Psoas muscle (tissue), 8 donors: ENCODE results near the gene B3GALNT1. TPM values are rescaled to one million over a fixed set of nuclear protein-coding genes. Genes with fewer than 3 reads are reported as not detected.
A peak's percentile ranks its signal among the peaks of the same experiment; 100 is the strongest.

ENCODE experiments used
- ATAC-seq, 4 donors: fragments of 200-7000 bp; cut with Tn5 transposase; one replicate each; pipeline ENCODE4 v1.9.1; 2020; ENCODE audit warnings: moderate library complexity in 3 of 4, mild to moderate bottlenecking in 2 of 4
- DNase-seq, 2 donors: peaks; one replicate each; pipeline ENCODE4 v3.0.0-alpha.2; 2020
- H3K27ac ChIP-seq: fragments of 200-600 bp; one replicate; pipeline ENCODE4 v1.8.0; 2022
- H3K27me3 ChIP-seq, 3 donors: fragments of 200-600 bp in 1 of 3; one replicate each; pipeline versions ENCODE4 v1.6.1 to v1.8.0; 2013 to 2022; ENCODE audit warnings: low read length in 2 of 3, mild to moderate bottlenecking in 2 of 3, moderate library complexity in 1 of 3; ENCODE audit not compliant: insufficient read depth in 3 of 3
- H3K36me3 ChIP-seq, 2 donors: fragments of 200-600 bp in 1 of 2; one replicate each; pipeline versions ENCODE4 v1.6.1 to v1.8.0; 2013 to 2022; ENCODE audit warnings: low read depth in 1 of 2, mild to moderate bottlenecking in 1 of 2, moderate library complexity in 1 of 2; ENCODE audit not compliant: insufficient read depth in 1 of 2
- H3K4me1 ChIP-seq: fragments of 200-600 bp; one replicate; pipeline ENCODE4 v1.8.0; 2022
- H3K4me3 ChIP-seq: fragments of 200-600 bp; one replicate; pipeline ENCODE4 v1.8.0; 2022; ENCODE audit warnings: mild to moderate bottlenecking
- H3K9me3 ChIP-seq: fragments of 200-600 bp; one replicate; pipeline ENCODE4 v1.8.0; 2022
- WGBS, 3 donors: extraction: QIAGEN DNeasy Blood & Tissue Kit; methylation state at CpG; one replicate each; pipeline versions ENCODE4 v1.1.6 to v1.1.7; 2013; 5-methylcytosine and 5-hydroxymethylcytosine counted together
- intact Hi-C, 2 donors: fragments of 100-400 bp; cut with DNase I; formaldehyde crosslinking; loops; one replicate each; pipeline versions ENCODE4 v1.11.0 to v1.14.2; 2022
- long read RNA-seq, 2 donors: library from polyadenylated mRNA; unstranded; transcript quantifications; one replicate each; pipeline ENCODE4 v2.0.0, GENCODE V29; 2021
- polyA plus RNA-seq, 3 donors: library from polyadenylated mRNA; stranded (reverse); fragments of 200-250 nt; gene quantifications; one replicate each; pipeline ENCODE4 v1.2.3, GENCODE V29; 2013
- total RNA-seq, 4 donors: library from RNA; stranded (reverse); fragmentation: NEBNext Ultra II Directional in 2 of 4; extraction: Animal tissue kit (Norgen Biotek cat#: 25700) in 2 of 4; gene quantifications; one replicate each; pipeline versions ENCODE4 v1.2.1 to v1.2.4, GENCODE V29; 2021 to 2023
- TF ChIP-seq, protein P1 (sequence below): fragments of 200-600 bp; IDR thresholded peaks from one replicate; pipeline ENCODE4 v1.8.0; 2022; ENCODE audit warnings: antibody characterized with exemption
- donor health status: healthy with polysubstance abuse.
- donor health status: DM: no; HTN: no; CAD: no; lungs with moderate emphysema.
- donor health status: Bipolar disorder and iron deficiency.
- donor health status: healthy.
- donor health status: DM: yes; HTN: yes; CAD: no.
- donor health status: DM: no; HTN: no; CAD: no.
- donor health status: DM: no; HTN: no; CAD: no.
- donor health status: DM: yes; HTN: yes; CAD: no.

The B3GALNT1 gene, protein sequence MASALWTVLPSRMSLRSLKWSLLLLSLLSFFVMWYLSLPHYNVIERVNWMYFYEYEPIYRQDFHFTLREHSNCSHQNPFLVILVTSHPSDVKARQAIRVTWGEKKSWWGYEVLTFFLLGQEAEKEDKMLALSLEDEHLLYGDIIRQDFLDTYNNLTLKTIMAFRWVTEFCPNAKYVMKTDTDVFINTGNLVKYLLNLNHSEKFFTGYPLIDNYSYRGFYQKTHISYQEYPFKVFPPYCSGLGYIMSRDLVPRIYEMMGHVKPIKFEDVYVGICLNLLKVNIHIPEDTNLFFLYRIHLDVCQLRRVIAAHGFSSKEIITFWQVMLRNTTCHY
- total RNA-seq (1 to 10 TPM in 2 of 4 donors, under 1 TPM in 2; 0.59 to 2.0 (median 1.2) TPM), polyA plus RNA-seq (under 1 TPM; 0.35 to 0.91 (median 0.74) TPM)
- long read RNA-seq, donor 1, partial matches to known transcripts = 0 of 1 reads
- long read RNA-seq, donor 1, other reads (novel, unspliced or antisense) = 0 of 1 reads
- long read RNA-seq, donor 2, partial matches to known transcripts = 0 of 1 reads
- long read RNA-seq, donor 2, other reads (novel, unspliced or antisense) = 0 of 1 reads

DNA sequence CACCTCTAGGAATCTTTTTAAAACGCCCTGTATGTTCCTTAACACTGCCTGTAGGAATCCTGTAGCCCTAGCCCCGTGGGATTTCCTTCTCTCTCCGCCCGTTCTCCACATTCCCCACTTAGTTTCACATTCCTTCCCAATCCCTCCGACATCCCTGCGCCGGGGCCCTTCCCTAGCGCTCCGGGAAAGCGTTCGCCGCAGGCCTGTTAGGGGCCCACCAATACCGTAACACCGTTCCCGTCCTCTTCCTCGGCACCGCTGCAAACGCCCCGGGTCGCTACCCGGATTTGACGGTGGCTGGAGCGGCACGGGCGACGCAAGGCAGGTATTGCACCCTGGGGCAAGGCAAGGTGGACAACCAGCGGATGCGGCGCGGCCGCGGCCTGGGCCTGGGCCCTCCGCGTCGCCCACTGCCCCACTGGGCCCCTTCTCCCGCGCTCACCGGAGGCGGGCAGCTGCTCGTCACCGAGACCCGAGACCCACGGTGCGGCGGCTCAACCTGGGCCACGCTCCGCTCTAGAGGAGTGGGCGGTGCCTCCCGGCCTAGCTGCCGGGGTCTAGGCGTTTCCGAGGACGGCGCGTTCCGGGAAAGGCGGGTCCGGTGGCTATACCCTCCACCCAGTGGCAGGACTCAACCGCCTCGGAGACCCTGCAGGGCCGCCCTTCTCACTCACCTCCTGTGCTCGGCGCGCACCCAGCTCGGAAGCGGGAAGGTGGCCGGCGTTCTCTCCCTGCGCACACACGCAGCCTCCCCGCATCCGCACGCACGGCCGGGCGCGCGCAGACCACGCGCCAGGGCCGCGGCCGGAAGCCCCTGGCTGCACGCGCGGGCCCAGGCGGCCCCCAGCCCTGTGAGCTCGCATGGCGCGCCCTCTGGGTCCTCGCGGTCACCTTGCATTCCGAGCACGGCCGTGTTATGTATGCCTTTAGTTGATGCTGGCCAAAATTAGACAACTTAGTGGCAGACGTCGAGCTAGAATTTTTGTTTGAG lies at the start of gene B3GALNT1:
Gene B3GALNT1, minus strand, starts transcription at position 789 of the 991 bp plus-strand sequence. CDS start 18,595 bp downstream, outside the sequence.
- H3K27me3 ChIP-seq = peaks cover 0 to 20% (median 0%) of the 10 kb centered on the region in 3 donors
- intact Hi-C loops = no loop called here
- DNase-seq = peak; percentile 49 to 65
- TF ChIP-seq, protein P1, sequence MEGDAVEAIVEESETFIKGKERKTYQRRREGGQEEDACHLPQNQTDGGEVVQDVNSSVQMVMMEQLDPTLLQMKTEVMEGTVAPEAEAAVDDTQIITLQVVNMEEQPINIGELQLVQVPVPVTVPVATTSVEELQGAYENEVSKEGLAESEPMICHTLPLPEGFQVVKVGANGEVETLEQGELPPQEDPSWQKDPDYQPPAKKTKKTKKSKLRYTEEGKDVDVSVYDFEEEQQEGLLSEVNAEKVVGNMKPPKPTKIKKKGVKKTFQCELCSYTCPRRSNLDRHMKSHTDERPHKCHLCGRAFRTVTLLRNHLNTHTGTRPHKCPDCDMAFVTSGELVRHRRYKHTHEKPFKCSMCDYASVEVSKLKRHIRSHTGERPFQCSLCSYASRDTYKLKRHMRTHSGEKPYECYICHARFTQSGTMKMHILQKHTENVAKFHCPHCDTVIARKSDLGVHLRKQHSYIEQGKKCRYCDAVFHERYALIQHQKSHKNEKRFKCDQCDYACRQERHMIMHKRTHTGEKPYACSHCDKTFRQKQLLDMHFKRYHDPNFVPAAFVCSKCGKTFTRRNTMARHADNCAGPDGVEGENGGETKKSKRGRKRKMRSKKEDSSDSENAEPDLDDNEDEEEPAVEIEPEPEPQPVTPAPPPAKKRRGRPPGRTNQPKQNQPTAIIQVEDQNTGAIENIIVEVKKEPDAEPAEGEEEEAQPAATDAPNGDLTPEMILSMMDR = no peak
- whole genome bisulfite sequencing, 3 donors = 1 to 2% (median 2%) methylated on average over 53 to 97 of the region's 97 CpGs
- no peaks in the 10 kb centered on the region for H3K9me3 ChIP-seq
- H3K4me3 ChIP-seq = peak within 1 kb of the TSS; percentile 80
- no peaks in the 10 kb centered on the region for H3K4me1 ChIP-seq
- H3K36me3 ChIP-seq = no peaks in the 10 kb centered on the region
- ATAC-seq = peak; percentile 23 to 76 (median 65)
- no peak within 1 kb of the TSS for H3K27ac ChIP-seq

DNA sequence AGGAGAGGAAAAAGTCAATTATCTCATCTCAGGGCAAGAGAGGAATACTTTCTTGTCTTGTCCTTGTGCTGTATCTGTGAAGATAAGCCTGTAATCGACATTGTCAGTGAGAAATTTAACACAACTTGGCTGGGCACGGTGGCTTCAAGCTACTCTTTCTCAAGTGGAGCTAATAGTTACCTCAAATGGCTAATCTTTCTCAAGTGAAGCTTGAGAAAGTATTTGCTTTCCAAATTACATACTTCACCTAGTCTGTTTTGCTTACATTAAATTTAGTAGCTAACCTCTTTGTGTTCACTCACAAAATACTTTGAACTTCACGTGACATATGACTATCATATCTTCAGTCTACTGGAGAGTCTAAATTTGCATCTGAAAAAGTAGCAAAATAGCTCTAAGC lies 48.3 kb upstream of the B3GALNT1 start:
- intact Hi-C loops = no loop called here
- Histone ChIP-seq H3K4me3 (no peak overlapping the region), H3K27me3 (no peaks in the 10 kb centered on the region), H3K27ac (no peak overlapping the region), H3K36me3 (no peaks in the 10 kb centered on the region), H3K4me1 (no peaks in the 10 kb centered on the region), H3K9me3 (no peaks in the 10 kb centered on the region)
- no peak for ATAC-seq
- DNase-seq = no peak
- TF ChIP-seq, protein P1 = no peak
- 81 to 83% (median 81%) methylated on average over 3 of the region's 3 CpGs for WGBS, 3 donors

DNA sequence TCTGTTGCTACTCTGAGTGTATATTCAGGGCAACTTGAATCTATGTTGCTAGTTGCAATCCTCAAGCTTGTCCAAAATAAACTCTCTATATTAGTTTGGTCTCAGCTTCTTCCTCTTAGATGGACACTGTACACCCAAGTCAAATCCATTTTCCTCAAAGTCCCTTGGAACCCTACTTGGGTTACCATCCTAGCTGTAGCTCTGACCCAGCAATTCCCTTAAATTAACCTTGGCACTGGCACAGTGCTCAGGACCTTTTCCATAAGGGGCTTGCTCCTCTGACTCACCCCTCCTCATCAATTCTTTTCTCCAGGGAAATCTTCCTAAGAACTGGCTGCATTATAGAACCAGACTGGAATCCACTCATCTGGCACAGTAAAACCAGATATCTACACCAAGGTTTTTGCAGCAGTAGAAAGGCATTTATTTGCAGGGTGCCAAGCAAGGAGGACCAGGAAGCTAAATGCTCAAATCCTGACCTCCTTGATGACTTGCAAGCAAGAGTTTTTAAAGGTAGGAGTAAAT lies 44.9 kb upstream of the B3GALNT1 start:
- TF ChIP-seq, protein P1 = no peak
- intact Hi-C loops = no loop called here
- ATAC-seq = no peak

DNA sequence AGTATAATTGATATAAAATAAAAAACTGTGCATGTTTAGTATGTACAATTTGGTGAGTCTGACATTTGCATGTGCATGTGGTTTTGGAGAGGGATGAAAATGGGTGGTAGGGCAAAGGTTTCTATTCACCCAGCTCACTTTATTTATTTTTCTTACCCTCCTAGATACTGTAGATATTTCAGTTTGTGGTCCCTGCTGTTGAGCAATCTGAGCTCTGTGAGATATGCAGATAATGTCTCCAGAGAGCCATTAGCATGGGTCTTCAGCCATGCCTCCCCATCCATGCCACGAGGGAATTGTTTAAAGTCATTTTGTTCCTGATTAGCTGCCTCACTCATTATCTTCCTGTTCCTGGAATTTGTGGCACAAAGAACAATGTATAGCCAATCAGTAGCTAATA lies 44.4 kb upstream of the B3GALNT1 start:
- Histone ChIP-seq H3K27ac (no peak overlapping the region), H3K27me3 (no peaks in the 10 kb centered on the region), H3K4me1 (no peaks in the 10 kb centered on the region), H3K9me3 (no peaks in the 10 kb centered on the region), H3K36me3 (no peaks in the 10 kb centered on the region), H3K4me3 (no peak overlapping the region)
- no peak for DNase-seq
- ATAC-seq = no peak
- TF ChIP-seq, protein P1 = no peak
- 38 to 48% (median 46%) methylated on average over 1 of the region's 1 CpG for WGBS, 3 donors
- intact Hi-C loops = no loop called here

More for the DNA sequence above, 44.9 kb upstream of the B3GALNT1 start:
- Histone ChIP-seq H3K9me3 (no peaks in the 10 kb centered on the region), H3K4me1 (no peaks in the 10 kb centered on the region), H3K27me3 (no peaks in the 10 kb centered on the region), H3K36me3 (no peaks in the 10 kb centered on the region), H3K27ac (no peak overlapping the region), H3K4me3 (no peak overlapping the region)
- DNase-seq = no peak
